Left cardiac atrium (tissue), 4 donors: ENCODE data around the gene MBP. TPM values are rescaled to one million over a fixed set of nuclear protein-coding genes. Genes with fewer than 3 reads are reported as not detected.

Experiments
- ATAC-seq, 2 donors: fragments of 200-7000 bp; cut with Tn5 transposase; one replicate each; pipeline ENCODE4 v1.9.1; 2020; ENCODE audit warnings: mild to moderate bottlenecking in 2 of 2, moderate library complexity in 2 of 2
- DNase-seq: peaks from one replicate; pipeline ENCODE4 v3.0.0-alpha.2; 2020
- intact Hi-C, 2 donors: fragments of 100-400 bp; cut with DNase I; formaldehyde crosslinking; loops; one replicate each; pipeline versions ENCODE4 v1.14.1 to v1.15.1; 2022 to 2023
- total RNA-seq, 2 donors: library from RNA; stranded (reverse); fragmentation: NEBNext Ultra II Directional; extraction: Animal tissue kit (Norgen Biotek cat#: 25700); gene quantifications; one replicate each; pipeline ENCODE4 v1.2.1, GENCODE V29; 2021
- donor health status: DM: no; HTN: yes; CAD: no.
- donor health status: DM: no; HTN: yes; CAD: no; lungs with severe emphysema.
- donor health status: DM: yes; HTN: yes; CAD: no.
- donor health status: Dilated cardiomyopathy.

MBP gene
- total RNA-seq, 2 donors from 2014 or later: 21.7 to 24.7 TPM

DNA sequence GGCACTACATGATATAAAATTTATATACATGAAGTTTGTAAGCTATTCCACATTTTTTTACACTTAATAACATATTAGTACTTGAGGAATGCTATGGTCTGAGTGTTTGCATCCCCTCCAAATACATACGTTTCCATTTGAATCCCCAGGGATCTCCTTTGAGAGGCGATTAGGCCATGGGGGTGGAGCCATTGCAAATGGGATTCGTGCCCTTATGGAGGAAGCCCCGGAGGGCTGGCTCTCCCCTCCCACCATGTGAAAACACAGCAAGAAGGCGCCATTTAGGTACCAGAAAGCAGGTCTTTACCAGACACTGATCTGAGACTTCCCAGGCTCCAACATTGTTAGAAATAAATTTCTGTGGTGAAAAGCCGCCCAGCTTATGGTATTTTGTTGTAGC, 20.8 kb upstream of the MBP start:
- intact Hi-C loops: no loop called here
- DNase-seq (no peak), ATAC-seq (no peak)

DNA sequence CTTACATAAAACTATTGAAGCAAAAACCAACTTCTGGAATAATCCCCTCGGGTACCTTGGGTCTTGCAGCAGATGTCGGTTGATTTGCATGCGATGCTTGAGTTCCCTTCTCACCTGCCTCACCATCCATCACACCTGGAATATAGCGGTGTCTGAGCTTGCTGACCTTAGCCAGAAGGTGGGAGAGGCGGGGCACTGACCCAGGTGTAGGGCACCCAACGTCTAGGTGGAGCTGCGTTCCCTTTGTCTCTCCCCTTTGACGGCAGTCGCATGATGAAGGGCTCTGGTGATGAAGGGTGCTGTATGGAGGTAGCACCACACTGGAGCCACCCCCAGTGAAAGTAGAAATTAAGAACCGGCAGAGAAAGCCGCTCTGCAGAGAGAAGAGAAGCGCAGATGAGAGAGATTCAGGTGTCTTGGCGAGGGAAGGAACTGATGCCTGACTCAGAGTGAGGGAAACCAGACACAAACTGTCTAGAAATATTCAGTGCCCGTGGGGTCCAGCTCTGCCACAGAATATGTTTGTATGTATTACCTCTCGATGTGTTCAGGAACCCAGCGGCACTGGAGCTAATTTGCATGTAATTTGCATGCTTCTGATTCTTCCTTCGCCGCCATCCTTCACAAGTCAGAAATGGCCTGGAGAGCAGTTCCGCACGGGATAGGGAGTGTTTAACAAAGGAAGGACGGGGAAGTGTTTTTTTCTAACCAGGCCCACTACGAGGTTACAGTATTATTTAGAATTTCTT, 19.4 kb upstream of the MBP start:
- DNase-seq: no peak
- intact Hi-C loops: no loop called here
- ATAC-seq: no peak

DNA sequence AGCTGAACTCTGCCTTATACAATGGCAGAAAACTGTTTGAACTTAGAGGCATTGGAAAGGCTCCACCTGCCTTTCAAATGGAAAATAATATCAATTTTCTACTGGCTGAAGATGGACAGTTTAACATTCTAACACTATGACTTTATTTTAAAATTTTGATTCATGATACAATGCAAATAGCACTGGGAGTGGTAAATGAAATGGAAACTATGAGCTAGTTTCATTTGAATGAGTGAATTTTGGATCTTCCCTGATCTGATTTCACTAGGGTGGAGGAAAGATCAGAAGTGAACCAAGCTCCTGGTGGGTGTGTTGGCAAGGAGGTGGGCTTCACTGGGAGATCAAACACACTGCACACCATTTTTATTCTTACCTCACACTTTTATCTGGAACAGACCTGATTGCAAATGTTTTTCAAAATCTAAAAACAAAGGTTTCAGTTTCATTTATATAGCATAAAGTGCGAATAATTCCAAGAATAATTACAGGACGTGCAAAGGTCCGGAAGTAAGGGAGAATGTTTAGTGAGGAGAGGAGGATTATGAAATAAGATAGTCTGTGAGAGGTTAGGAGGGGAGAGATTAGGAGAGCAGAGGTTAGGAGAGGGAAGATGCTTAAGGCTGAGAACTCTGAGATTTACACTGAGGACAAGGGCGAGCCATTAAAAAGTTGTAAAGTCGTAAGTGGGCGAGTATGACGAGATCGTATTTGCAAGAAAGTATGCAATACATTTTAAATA, 18.6 kb upstream of the MBP start:
- ATAC-seq: no peak
- intact Hi-C loops: no loop called here
- DNase-seq: no peak

- intact Hi-C loops: no loop called here
- DNase-seq: no peak
- no peak for ATAC-seq
These were observed 18.0 kb upstream of the MBP start for GRCh38 chr18:77150588-77150987.

DNA sequence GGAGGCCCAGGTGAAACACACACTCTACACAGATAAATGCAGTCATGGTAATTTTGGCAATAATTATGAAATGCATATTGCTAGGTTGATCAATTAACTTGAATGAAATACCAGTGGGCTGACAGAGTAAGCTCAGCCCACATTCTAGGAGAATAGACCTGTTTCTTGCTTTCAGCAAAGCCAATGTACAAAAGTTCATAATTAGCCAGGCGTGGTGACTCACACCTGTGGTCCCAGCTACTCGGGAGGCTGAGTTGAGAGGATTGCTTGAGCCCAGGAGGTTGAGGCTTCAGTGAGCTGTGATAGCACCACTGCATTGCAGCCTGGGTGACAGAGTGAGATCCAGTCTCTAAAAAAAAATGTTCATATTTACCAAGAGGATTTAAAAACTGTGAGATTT, 15.7 kb upstream of the MBP start:
- intact Hi-C loops: no loop called here
- DNase-seq (no peak), ATAC-seq (no peak)

GRCh38 chr18:77147418-77147852, 14.9 kb upstream of the MBP start:
- no peak for ATAC-seq
- intact Hi-C loops: no loop called here
- DNase-seq: no peak

DNA sequence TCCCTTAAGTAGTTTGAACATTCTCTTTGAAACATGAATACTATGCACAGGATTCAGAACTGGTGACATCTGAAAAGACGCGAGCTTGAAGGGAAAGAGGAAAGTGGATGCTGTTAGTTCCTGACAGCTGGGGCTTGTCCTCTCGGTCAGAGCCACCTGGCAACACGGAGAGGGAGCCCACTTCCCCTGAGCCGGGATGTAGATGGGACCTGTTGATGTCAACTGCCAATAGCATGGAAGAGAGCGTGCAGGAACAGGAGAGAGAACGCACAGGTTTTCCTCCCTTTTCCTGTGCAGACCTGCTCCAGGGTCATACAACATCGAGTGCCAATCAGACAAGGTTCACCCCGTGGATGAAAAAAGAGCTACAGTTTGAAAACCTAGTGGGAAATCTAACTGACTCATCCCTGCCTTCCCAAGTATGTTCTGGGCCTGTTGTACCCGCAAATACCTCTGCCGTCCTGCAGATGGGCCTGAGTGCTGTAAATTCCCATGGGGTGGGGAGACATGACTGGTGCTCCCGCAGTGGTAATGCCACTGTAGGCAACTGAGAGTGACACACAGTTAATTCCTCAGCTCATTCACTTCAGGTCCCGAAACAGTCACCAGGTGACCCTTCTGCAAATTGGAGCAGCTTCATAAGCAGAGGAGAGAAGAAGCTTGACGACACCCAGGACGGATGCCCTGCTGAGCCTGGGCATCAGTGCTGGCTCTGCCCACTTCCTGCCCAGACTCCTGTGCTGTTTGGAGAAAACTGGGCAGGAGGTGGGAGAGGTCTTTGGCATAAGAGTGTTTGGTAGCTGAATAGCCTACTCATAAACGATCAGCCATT, 13.9 kb upstream of the MBP start:
- ATAC-seq: no peak
- intact Hi-C loops: no loop called here
- DNase-seq: no peak

GRCh38 chr18:77145364-77145901, 12.8 kb upstream of the MBP start:
- DNase-seq (no peak), ATAC-seq (no peak)
- intact Hi-C loops: no loop called here

DNA sequence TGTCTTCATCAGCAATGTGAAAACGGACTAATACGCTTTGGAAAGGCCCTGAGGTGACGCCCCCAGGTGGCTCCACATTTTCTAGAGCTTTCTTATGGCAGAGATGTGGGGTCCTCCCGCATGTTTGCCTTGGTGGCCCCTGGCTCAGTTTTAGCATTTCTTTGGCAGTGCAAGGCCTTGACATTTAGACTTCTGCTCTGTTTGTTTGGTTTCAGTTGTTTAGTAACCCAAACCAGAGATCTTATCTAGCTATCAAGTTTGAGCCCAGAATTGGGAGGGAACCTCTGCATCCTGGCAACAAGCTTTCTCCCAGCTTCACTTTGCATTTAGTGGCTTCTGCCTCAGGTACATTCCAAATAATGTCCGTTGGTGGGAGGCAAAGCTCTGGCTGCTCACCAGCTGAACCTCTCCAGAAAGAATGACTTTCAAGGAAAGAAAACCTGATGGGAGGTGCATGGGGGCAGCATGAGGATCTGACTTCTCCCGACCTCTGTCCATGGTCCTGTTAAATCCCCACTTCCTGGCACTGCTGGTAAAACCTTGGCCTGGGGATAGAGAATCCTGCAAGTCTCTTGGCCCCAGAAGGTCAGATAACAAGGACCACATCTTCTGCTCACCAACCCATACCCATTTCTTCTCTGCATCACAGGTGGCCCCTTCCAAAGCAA, 12.0 kb upstream of the MBP start:
- intact Hi-C loops: no loop called here
- DNase-seq (no peak), ATAC-seq (no peak)

GRCh38 chr18:77144046-77144445, 11.5 kb upstream of the MBP start:
- ATAC-seq (no peak), DNase-seq (no peak)
- intact Hi-C loops: no loop called here

DNA sequence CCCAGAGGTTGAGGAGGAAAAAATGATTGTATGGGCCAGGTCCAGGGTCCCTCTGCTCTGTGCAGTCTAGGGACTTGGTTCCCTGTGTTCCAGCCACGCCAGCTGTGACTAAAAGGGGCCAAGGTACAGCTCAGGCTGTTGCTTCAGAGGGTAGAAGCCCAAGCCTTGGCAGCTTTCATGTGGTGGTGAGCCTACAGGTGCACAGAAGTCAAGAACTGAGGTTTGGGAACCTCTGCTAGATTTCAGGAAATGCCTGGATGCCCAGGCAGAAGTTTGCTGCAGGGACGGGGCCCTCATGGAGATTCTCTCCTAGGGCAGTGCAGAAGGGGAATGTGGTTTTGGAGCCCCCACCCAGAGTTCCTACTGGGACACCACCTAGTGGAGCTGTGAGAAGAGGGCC, 10.6 kb upstream of the MBP start:
- ATAC-seq (no peak), DNase-seq (no peak)
- intact Hi-C loops: no loop called here

- intact Hi-C loops: no loop called here
- DNase-seq (no peak), ATAC-seq (no peak)
These were observed 9.0 kb upstream of the MBP start for GRCh38 chr18:77141401-77142118.

DNA sequence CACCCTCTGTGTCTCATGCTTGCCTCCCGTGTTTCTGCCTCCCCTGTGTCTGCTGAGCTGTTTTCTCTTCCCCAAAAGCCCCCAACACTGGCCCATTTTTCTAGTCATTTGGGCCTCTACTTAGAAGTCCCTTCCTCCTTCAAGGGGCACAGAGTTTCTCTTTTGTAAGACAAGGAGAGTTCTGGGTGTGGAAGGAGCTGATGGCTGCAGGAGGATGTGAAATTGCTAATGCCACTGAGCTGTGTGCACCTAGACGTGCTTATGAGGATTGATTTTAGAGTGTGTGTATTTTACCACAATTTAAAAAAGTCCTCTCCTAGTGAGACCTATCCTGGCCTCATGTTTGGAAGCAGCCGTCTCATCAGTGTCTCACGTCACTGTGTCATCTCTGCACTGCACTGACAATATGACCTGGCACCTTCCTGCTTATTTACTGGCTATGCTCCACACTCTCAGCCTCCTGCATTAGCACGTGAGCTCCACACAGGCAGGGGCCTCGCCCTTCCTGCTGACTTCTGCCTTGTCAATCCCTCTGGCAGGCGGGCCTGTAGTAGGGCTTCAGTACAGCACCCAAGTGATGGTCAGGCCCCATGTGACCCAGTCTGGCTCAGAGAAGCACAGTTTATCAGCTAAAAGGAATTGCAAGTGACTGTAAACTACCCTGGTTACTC, 8.0 kb upstream of the MBP start:
- intact Hi-C loops: no loop called here
- ATAC-seq: peak; percentile 41 to 87
- peak; percentile 69 for DNase-seq

GRCh38 chr18:77140030-77140429, 7.4 kb upstream of the MBP start:
- intact Hi-C loops: no loop called here
- DNase-seq (no peak), ATAC-seq (no peak)

DNA sequence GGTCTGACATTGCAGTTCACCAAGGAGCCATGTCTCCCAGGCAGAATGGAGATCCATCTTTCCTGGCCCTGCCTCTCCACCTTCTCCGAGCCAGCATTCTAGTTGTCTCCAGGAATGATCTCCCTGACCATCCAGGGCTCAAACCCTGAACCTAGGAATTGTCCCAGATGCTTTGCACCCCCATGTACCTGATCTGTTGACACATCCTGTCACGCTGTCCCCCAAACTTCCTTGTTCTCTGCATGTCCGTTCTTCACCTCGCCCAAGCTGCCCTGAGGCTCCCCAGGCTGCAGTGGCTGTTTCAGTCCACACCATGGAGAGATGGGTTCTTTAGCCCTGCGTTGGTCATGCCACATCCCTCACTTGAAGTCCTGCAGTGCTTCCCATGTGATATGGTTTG, 7.0 kb upstream of the MBP start:
- no peak for ATAC-seq
- intact Hi-C loops: loop anchor here in 1 of 2 donors (10.0 kb wide), 1 partner anchor 125 kb away; no protein-coding TSS in a partner anchor
- no peak for DNase-seq

DNA sequence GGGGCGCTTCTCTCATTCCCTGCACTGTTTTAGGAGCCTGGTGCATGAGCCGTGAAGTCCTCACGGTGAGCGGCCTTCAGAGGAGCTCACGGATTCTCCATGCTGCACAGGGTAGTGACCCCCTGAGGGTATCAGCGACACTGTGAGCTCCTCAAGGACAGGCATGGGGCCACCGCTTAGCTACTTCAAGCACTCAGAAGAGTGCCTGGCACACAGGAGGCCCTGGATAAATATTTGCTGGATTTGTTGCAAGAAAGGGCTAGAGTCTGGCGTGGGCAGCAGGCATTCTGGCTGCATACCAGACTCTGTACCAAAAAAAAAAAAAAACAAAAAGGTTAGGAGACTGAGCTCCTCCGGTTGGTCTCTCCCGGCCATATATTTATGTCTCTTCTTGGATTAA, 5.7 kb upstream of the MBP start:
- DNase-seq (no peak), ATAC-seq (peak; percentile 7 to 22)
- intact Hi-C loops: loop anchor here in 1 of 2 donors (10.0 kb wide), 1 partner anchor 123 kb away; no protein-coding TSS in a partner anchor

DNA sequence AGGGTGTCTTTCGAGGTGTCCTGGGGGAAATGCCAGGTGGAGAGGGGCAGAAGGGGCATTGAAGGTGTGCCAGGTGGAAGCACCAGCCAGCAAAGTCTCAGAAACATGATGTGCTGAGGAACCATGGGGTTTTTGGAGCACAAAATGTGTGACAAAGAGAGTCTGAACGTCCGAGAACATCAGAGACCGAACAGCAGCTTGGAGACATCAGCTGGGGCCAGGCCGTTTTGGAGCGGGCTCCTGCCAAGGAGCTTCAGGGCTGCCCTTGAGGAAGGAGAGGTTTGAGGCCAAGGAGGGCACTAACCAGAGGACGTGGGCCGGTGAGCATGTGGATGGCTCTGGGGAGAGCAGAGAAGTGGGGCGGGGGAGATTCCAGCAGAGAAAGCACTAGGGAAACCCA, 5.3 kb upstream of the MBP start:
- intact Hi-C loops: loop anchor here in 1 of 2 donors (10.0 kb wide), 1 partner anchor 123 kb away; no protein-coding TSS in a partner anchor
- ATAC-seq: no peak
- DNase-seq: no peak
